Heart right ventricle (tissue), 16 donors: ENCODE results near the gene VGF. TPM values are rescaled to one million over a fixed set of nuclear protein-coding genes. Genes with fewer than 3 reads are reported as not detected.

Experiments used
- ATAC-seq, 8 donors: fragments of 200-7000 bp; cut with Tn5 transposase; one replicate each; pipeline ENCODE4 v1.9.1; 2020; ENCODE audit warnings: mild to moderate bottlenecking in 8 of 8, moderate library complexity in 8 of 8, moderate number of reproducible peaks in 1 of 8
- DNase-seq, 2 donors: peaks; one replicate each; pipeline ENCODE4 v3.0.0-alpha.2; 2020
- H3K27ac ChIP-seq, 10 donors: fragments of 200-600 bp; sonication (generic) in 2 of 10; one replicate each; pipeline versions ENCODE4 v1.5.0 to v1.8.0; 2020 to 2022; ENCODE audit warnings: mild to moderate bottlenecking in 3 of 10
- H3K27me3 ChIP-seq, 7 donors: fragments of 200-600 bp; one replicate each; pipeline ENCODE4 v1.8.0; 2021 to 2022; ENCODE audit warnings: mild to moderate bottlenecking in 2 of 7
- H3K36me3 ChIP-seq, 9 donors: fragments of 200-600 bp; sonication (generic) in 1 of 9; one replicate each; pipeline versions ENCODE4 v1.5.0 to v1.8.0; 2020 to 2022; ENCODE audit warnings: mild to moderate bottlenecking in 2 of 9
- H3K4me1 ChIP-seq, 9 donors: fragments of 200-600 bp; sonication (generic) in 1 of 9; one replicate each; pipeline versions ENCODE4 v1.5.0 to v1.8.0; 2020 to 2022; ENCODE audit warnings: mild to moderate bottlenecking in 4 of 9
- H3K4me3 ChIP-seq, 10 donors: fragments of 200-600 bp; sonication (generic) in 2 of 10; one replicate each; pipeline versions ENCODE4 v1.5.0 to v1.8.0; 2020 to 2022; ENCODE audit warnings: mild to moderate bottlenecking in 7 of 10, moderate library complexity in 2 of 10
- H3K9me3 ChIP-seq, 11 donors: fragments of 200-600 bp in 10 of 11; sonication (generic) in 2 of 11; one replicate each; pipeline versions ENCODE4 v1.5.0 to v1.8.0; 2013 to 2022; ENCODE audit warnings: mild to moderate bottlenecking in 2 of 11, control low read depth in 1 of 11, moderate library complexity in 1 of 11
- WGBS, 2 donors: extraction: QIAGEN DNeasy Blood & Tissue Kit; methylation state at CpG; one replicate each; pipeline ENCODE4 v1.1.7; 2013; ENCODE audit warnings: inconsistent platforms in 1 of 2; 5-methylcytosine and 5-hydroxymethylcytosine counted together
- intact Hi-C, 10 donors: fragments of 100-400 bp; cut with DNase I; formaldehyde crosslinking; loops; one replicate each; pipeline versions ENCODE4 v1.11.1 to v1.14.2; 2022
- polyA plus RNA-seq, 2 donors: library from polyadenylated mRNA; stranded (reverse); fragments of 200-250 nt; gene quantifications; one replicate each; pipeline ENCODE4 v1.2.3, GENCODE V29; 2013
- total RNA-seq, 10 donors: library from RNA; stranded (reverse); fragmentation: NEBNext Ultra II Directional in 3 of 10; extraction: Animal tissue kit (Norgen Biotek cat#: 25700) in 3 of 10; gene quantifications; one replicate each; pipeline versions ENCODE4 v1.2.1 to v1.2.4, GENCODE V29; 2021 to 2023
- TF ChIP-seq, protein P1 (sequence below), 9 donors: fragments of 200-600 bp; sonication (generic) in 2 of 9; IDR thresholded peaks; one replicate each; pipeline versions ENCODE4 v1.5.0 to v1.8.0; 2021 to 2022; ENCODE audit warnings: antibody characterized with exemption in 9 of 9, mild to moderate bottlenecking in 5 of 9, moderate library complexity in 1 of 9
- donor health status: Arrhythmogenic right ventricular cardiomyopathy.
- donor health status: ischemic (EF 13 %, LVEDD 7.1; RV severe dilation, severe dysfunction).
- donor health status: healthy with polysubstance abuse.
- donor health status: DM: no; HTN: yes; CAD: no.
- donor health status: DM: no; HTN: no; CAD: no.
- donor health status: ischemic (EF 25% LVEDD 6.9; RV normal size, moderate dysfunction).
- donor health status: ischemic (EF 25% LVEDD 5.7; RV mildly dilated, moderate dysfunction).
- donor health status: healthy.
- donor health status: DM: yes; HTN: yes; CAD: no.
- donor health status: Ischemic cardiomyopathy.
- donor health status: ischemic (EF 35%, LVEDD 5.7; RV mildly dilated, moderate dysfunction).
- donor health status: nonischemic (EF 11% LVEDD 7.7; RV severe dilation, severe dysfunction).
- donor health status: DM: yes; HTN: yes; CAD: no.
- donor health status: PGD.
- donor health status: ischemic (EF 29% LVEDD 5.4; RV normal size, mild dysfunction).
- donor health status: nonischemic (EF 23%, LVEDD 6.1; RV moderate dilation, normal function).

The VGF gene
- total and polyA plus RNA-seq, 12 donors: 0.17 TPM; not detected in 11

DNA sequence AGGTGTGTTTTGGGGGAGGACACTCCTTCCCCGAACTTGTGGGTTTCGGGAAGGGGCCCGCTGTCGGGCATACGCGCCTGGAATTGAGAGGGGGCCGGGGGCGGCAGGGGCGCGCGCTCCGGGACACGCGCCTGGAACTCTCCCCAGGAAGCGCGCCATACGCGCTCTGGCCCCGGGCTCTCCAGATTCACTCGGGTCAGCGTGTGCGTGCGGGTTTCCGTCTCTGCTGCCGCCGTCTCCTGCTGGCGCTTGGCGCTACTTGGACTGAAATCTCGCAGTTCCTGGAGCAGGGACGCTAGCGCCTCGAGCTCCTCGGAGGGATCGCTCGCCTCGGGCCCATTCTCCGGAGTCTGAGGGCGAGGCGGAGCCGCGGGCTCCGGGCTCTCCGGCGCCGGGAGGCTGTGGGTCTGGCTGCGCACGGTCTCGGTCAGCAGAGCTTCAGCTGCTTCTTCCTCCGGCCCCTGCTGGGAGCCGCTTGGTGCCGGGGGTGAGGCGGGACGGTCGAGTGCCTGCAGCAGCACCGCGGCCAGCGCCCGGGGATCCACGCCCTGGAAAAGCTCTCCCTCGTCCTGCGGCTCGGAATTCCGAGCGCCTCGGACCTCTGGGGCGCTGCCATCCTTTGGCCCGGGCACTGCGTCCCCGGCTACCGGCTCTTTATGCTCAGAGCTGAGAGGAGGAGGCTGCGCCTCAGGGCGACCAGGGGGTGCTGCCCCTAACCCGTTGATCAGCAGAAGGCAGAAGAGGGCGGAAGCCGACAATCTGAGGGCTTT lies 1.1 kb downstream of the VGF start:
- Histone ChIP-seq H3K4me3 (peak overlapping the region in 9 of 10 donors; percentile 2 to 53 (median 35)), H3K27me3 (peaks cover 28 to 89% (median 82%) of the 10 kb centered on the region in 7 donors), H3K27ac (no peak overlapping the region), H3K4me1 (peaks cover 13 to 46% (median 39%) of the 10 kb centered on the region in 9 donors), H3K9me3 (no peaks in the 10 kb centered on the region), H3K36me3 (peaks cover 0 to 19% (median 3%) of the 10 kb centered on the region in 9 donors)
- intact Hi-C loops: no loop called here
- ATAC-seq (peak in 6 of 8 donors; percentile 16 to 59 (median 40)), DNase-seq (peak in 1 of 2 donors; percentile 29)
- TF ChIP-seq, protein P1, sequence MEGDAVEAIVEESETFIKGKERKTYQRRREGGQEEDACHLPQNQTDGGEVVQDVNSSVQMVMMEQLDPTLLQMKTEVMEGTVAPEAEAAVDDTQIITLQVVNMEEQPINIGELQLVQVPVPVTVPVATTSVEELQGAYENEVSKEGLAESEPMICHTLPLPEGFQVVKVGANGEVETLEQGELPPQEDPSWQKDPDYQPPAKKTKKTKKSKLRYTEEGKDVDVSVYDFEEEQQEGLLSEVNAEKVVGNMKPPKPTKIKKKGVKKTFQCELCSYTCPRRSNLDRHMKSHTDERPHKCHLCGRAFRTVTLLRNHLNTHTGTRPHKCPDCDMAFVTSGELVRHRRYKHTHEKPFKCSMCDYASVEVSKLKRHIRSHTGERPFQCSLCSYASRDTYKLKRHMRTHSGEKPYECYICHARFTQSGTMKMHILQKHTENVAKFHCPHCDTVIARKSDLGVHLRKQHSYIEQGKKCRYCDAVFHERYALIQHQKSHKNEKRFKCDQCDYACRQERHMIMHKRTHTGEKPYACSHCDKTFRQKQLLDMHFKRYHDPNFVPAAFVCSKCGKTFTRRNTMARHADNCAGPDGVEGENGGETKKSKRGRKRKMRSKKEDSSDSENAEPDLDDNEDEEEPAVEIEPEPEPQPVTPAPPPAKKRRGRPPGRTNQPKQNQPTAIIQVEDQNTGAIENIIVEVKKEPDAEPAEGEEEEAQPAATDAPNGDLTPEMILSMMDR (IDR thresholded peaks at IDR 0.05): no peak
- WGBS, 2 donors: 1 to 2% methylated on average over 70 to 75 of the region's 75 CpGs

DNA sequence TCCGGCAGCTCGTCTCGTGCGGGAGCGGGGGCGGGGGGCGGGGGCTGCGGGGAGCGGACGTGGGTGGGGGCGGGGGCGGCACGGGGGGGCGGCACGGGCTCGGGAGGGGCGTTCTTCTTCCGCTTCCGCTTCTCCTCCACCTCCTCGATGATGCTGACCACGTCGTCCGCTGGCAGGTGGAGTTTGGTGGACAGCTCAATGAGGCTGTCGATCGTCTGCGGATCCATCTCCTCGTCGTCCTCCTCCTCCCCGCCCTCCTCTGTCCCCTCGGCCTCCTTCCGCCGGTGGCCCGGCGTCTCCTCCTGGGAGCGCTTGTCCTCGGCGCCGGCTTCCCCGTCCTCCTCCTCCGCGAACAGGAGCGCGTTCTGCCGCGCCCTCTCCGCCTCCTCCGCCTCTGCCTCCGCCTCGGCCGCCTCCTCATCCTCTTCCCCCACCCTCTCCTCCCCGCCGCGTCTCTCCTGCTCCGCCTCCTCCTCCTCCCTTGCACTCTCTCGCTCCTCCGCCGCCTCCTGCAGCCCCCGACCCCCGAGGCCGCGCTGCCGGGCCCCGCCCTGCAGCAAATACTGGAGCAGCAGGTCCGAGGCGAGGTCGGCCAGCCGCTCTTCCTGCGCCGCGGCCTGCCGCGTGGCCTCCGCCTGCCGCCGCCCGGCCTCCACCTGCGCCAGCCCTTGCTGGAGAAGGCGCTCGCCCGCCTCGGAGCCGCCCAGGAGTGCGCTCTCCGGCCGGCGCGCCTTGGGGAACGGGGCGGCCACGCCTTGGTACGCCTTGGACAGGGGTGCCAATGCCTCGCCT lies 1.9 kb downstream of the VGF start:
- WGBS, 2 donors: 1% methylated on average over 68 to 92 of the region's 92 CpGs
- H3K36me3 ChIP-seq: peaks cover 0 to 27% (median 3%) of the 10 kb centered on the region in 9 donors
- ATAC-seq (peak in 1 of 8 donors; percentile 1), DNase-seq (no peak)
- peaks cover 13 to 43% (median 39%) of the 10 kb centered on the region in 9 donors for H3K4me1 ChIP-seq
- H3K27me3 ChIP-seq: peaks cover 22 to 82% (median 74%) of the 10 kb centered on the region in 7 donors
- TF ChIP-seq, protein P1 (IDR thresholded peaks at IDR 0.05): no peak
- peak overlapping the region in 1 of 10 donors; percentile 5 for H3K27ac ChIP-seq
- intact Hi-C loops: no loop called here
- peak overlapping the region in 9 of 10 donors; percentile 11 to 53 (median 38) for H3K4me3 ChIP-seq
- no peaks in the 10 kb centered on the region for H3K9me3 ChIP-seq

- peaks cover 0 to 34% (median 3%) of the 10 kb centered on the region in 9 donors for H3K36me3 ChIP-seq
- H3K4me3 ChIP-seq: peak overlapping the region in 9 of 10 donors; percentile 11 to 53 (median 35)
- TF ChIP-seq, protein P1 (IDR thresholded peaks at IDR 0.05): no peak
- DNase-seq (peak in 1 of 2 donors; percentile 40), ATAC-seq (peak in 3 of 8 donors; percentile 38 to 50 (median 43))
- H3K27me3 ChIP-seq: peaks cover 21 to 75% (median 66%) of the 10 kb centered on the region in 7 donors
- H3K9me3 ChIP-seq: no peaks in the 10 kb centered on the region
- H3K4me1 ChIP-seq: peaks cover 13 to 43% (median 39%) of the 10 kb centered on the region in 9 donors
- intact Hi-C loops: no loop called here
- peak overlapping the region in 1 of 10 donors; percentile 6 for H3K27ac ChIP-seq
- 2 to 3% methylated on average over 61 to 74 of the region's 74 CpGs for WGBS, 2 donors
Observed at GRCh38 chr7:101162551-101163278, 2.7 kb downstream of the VGF start.
